Muscle layer of duodenum (tissue), 2 donors: Measurements from ENCODE around the gene ZNF189.
"Not testable (repeated sequence)": the region's sequence is repeated elsewhere in the genome, so short reads cannot be mapped to it uniquely, and the experiment has no call there.

Experiments
- H3K27ac ChIP-seq: one replicate; pipeline ENCODE4 v1.7.0; 2013; ENCODE audit warnings: mild to moderate bottlenecking, low read length
- H3K27me3 ChIP-seq: one replicate; pipeline ENCODE4 v1.7.0; 2013; ENCODE audit warnings: low read depth, mild to moderate bottlenecking, control low read depth, low read length
- H3K36me3 ChIP-seq, 2 donors: one replicate each; pipeline ENCODE4 v1.7.0; 2013; ENCODE audit warnings: low read length in 2 of 2, control low read depth in 1 of 2, mild to moderate bottlenecking in 1 of 2; ENCODE audit not compliant: insufficient read depth in 2 of 2, control insufficient read depth in 1 of 2
- H3K4me1 ChIP-seq, 2 donors: one replicate each; pipeline ENCODE4 v1.7.0; 2013; ENCODE audit warnings: low read length in 2 of 2, mild to moderate bottlenecking in 2 of 2, control low read depth in 1 of 2, moderate library complexity in 1 of 2; ENCODE audit not compliant: insufficient read depth in 2 of 2, control insufficient read depth in 1 of 2
- H3K4me3 ChIP-seq, 2 donors: one replicate each; pipeline ENCODE4 v1.7.0; 2013; ENCODE audit warnings: low read length in 2 of 2, low read depth in 1 of 2, mild to moderate bottlenecking in 1 of 2
- H3K9me3 ChIP-seq, 2 donors: one replicate each; pipeline ENCODE4 v1.7.0; 2013; ENCODE audit warnings: low read length in 2 of 2, control low read depth in 1 of 2, mild to moderate bottlenecking in 1 of 2; ENCODE audit not compliant: control insufficient read depth in 1 of 2
- donor health status: healthy.

Gene ZNF189

DNA sequence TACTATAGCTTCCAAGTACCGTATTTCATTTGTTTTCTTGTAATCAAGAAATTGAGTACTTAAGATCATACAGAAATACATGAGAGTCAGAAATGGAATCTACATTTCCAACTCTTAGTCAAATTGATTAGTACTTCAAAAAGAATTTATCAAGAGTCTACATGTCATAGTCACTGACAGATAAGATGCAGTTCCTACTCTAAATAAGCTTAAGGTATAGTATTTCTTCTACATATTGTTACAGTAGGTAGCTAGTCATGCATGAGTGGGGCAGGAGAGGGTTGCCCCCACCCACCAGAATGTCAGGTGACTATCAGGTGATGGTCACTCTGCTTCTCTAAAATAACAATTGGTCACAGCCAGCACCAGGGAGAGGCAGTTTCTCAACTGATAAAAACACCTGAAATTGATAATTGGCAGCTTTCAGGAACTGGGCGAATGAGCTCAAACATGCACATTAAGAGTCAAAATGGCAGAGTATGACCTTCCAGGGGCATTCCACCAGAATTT is 16.8 kb upstream of the ZNF189 start:
- H3K36me3 ChIP-seq, result no peaks in the 10 kb centered on the region
- no peaks in the 10 kb centered on the region for H3K4me1 ChIP-seq
- no peak overlapping the region for H3K4me3 ChIP-seq
- peaks cover 0 to 8% of the 10 kb centered on the region in 2 donors for H3K9me3 ChIP-seq
- no peaks in the 10 kb centered on the region for H3K27me3 ChIP-seq
- H3K27ac ChIP-seq, result no peak overlapping the region

DNA sequence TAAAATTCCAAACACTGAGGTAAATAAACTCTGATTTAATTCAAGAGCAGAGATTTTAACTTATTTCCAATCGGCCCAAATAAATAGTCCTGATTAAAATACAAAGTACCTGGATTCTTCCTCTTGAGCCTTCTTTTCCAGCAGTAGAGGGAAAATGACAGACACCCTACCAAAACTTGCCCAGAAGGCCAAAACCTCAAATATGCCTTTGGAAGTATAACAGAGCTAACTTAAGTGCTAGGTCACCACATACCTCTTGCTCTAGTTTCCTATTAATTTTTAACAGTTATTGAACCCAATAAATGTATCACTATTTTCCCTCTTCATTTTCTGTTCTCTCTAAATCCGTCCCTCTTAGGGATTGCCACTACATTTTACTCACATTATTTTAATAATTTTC is 15.3 kb upstream of the ZNF189 start:
- peaks cover 0 to 8% of the 10 kb centered on the region in 2 donors for H3K9me3 ChIP-seq
- H3K36me3 ChIP-seq, result no peaks in the 10 kb centered on the region
- H3K27ac ChIP-seq, result no peak overlapping the region
- no peaks in the 10 kb centered on the region for H3K4me1 ChIP-seq
- H3K4me3 ChIP-seq, result no peak overlapping the region
- no peaks in the 10 kb centered on the region for H3K27me3 ChIP-seq

DNA sequence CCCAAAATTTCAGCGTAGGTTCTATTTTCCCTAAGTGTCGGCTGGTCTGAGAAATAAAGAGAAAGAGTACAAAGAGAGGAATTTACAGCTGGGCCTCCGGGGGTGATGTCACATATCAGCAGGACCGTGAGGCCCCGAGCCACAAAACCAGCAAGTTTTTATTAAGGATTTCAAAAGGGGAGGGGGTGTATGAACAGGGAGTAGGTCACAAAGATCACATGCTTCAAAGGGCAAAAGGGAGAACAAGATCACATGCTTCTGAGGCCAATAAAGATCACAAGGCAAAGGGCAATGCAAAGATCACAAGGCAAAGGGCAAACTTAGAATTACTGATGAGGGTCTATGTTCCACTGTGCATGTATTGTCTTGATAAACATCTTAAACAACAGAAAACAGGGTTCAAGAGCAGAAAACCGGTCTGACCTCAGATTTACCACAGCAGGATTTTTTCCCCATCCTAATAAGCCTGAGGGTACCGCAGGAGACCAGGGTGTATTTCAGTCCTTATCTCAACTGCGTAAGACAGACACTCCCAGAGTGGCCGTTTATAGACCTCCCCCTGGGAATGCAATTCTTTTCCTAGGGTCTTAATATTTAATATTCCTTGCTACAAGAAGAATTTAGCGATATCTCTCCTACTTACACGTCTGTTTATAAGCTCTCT is 13.6 kb upstream of the ZNF189 start, which contains the start of gene BAAT:
Gene BAAT (minus strand): TSS at position 134 of the 664 bp plus-strand sequence. CDS start 13,602 bp downstream, outside the sequence.
- not testable (repeated sequence) for H3K4me3 ChIP-seq, H3K27ac ChIP-seq

GRCh38 chr9:101387871-101388506 is 10.7 kb upstream of the ZNF189 start:
- Histone ChIP-seq H3K4me3 (no peak overlapping the region), H3K9me3 (peaks cover 0 to 8% of the 10 kb centered on the region in 2 donors), H3K36me3 (peaks cover 8 to 21% of the 10 kb centered on the region in 2 donors), H3K27me3 (no peaks in the 10 kb centered on the region), H3K27ac (no peak overlapping the region), H3K4me1 (no peaks in the 10 kb centered on the region)

More for the DNA sequence above, 13.6 kb upstream of the ZNF189 start, which contains the start of gene BAAT:
- H3K36me3 ChIP-seq, H3K9me3 ChIP-seq, H3K27me3 ChIP-seq, H3K4me1 ChIP-seq: not testable (repeated sequence)

DNA sequence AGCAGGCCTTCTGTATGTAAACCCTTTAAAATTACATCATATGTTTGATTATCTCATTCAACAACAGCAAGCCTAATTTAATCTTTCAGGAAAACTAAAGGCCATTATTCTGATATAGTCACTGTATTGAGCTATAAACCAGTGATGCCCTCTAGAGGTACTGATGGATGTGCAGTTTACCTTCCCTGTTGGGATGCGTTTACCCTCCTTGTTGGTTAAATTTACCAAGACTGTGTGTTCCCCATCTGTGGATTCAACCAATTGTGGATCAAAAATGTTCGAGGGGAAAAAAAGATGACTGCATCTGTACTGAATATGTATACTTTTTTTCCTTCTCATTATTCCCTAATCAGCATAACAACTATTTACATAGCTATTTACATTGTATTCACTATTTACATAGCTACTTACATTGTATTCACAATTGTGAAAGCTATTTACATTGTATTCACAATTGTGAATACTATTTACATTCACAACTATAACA is 10.1 kb upstream of the ZNF189 start:
- H3K4me3 ChIP-seq, result no peak overlapping the region
- no peak overlapping the region for H3K27ac ChIP-seq
- H3K27me3 ChIP-seq, result no peaks in the 10 kb centered on the region
- H3K36me3 ChIP-seq, result peaks cover 10 to 21% of the 10 kb centered on the region in 2 donors
- H3K9me3 ChIP-seq, result peaks cover 0 to 8% of the 10 kb centered on the region in 2 donors
- no peaks in the 10 kb centered on the region for H3K4me1 ChIP-seq

DNA sequence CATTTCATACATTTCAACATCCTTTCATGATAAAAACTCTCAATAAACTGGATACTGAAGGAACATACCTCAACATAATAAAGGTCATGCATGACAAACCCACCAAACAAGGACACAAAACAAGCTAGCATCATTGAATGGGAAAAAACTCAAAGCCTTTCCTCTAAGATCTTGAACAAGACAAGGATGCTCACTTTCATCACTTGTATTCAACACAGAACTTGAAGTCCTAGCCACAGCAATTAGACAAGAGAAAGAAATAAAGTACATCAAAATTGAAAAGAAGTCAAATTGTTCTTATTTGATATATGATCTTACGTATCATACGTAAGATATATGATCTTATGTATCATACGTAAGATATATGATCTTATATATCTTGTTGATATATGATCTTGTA is 5.5 kb upstream of the ZNF189 start:
- Histone ChIP-seq H3K27me3 (no peaks in the 10 kb centered on the region), H3K4me1 (peaks cover 3 to 8% of the 10 kb centered on the region in 2 donors), H3K9me3 (no peaks in the 10 kb centered on the region), H3K4me3 (no peak overlapping the region), H3K27ac (no peak overlapping the region), H3K36me3 (peaks cover 18 to 21% of the 10 kb centered on the region in 2 donors)

- Histone ChIP-seq H3K27me3 (no peaks in the 10 kb centered on the region), H3K36me3 (peaks cover 12 to 15% of the 10 kb centered on the region in 2 donors), H3K27ac (no peak overlapping the region), H3K4me1 (peaks cover 5 to 12% of the 10 kb centered on the region in 2 donors), H3K4me3 (no peak overlapping the region), H3K9me3 (no peaks in the 10 kb centered on the region)
Observed at GRCh38 chr9:101394687-101395086, 4.0 kb upstream of the ZNF189 start.

- Histone ChIP-seq H3K27me3 (no peaks in the 10 kb centered on the region), H3K4me3 (peak overlapping the region; percentile 80 to 83), H3K9me3 (no peaks in the 10 kb centered on the region), H3K36me3 (peaks cover 28 to 34% of the 10 kb centered on the region in 2 donors), H3K27ac (peak overlapping the region; percentile 92), H3K4me1 (peaks cover 10 to 26% of the 10 kb centered on the region in 2 donors)
Observed at GRCh38 chr9:101397746-101398067, 944 bp upstream of the ZNF189 start.

- peak overlapping the region; percentile 96 for H3K27ac ChIP-seq
- H3K9me3 ChIP-seq, result peaks cover 7 to 12% of the 10 kb centered on the region in 2 donors
- H3K4me1 ChIP-seq, result peaks cover 10 to 26% of the 10 kb centered on the region in 2 donors
- peaks cover 42 to 43% of the 10 kb centered on the region in 2 donors for H3K36me3 ChIP-seq
- no peaks in the 10 kb centered on the region for H3K27me3 ChIP-seq
- H3K4me3 ChIP-seq, result peak overlapping the region; percentile 80 to 93
Observed at GRCh38 chr9:101398930-101399642, 435 bp downstream of the ZNF189 start.

- Histone ChIP-seq H3K9me3 (peaks cover 9 to 17% of the 10 kb centered on the region in 2 donors), H3K36me3 (peaks cover 46 to 47% of the 10 kb centered on the region in 2 donors), H3K27me3 (no peaks in the 10 kb centered on the region), H3K27ac (peak overlapping the region; percentile 96), H3K4me1 (peaks cover 10 to 26% of the 10 kb centered on the region in 2 donors), H3K4me3 (peak overlapping the region; percentile 80 to 93)
Observed at GRCh38 chr9:101399643-101399970, 956 bp downstream of the ZNF189 start.

GRCh38 chr9:101400120-101400519 is 1.5 kb downstream of the ZNF189 start:
- H3K36me3 ChIP-seq, result peaks cover 51 to 52% of the 10 kb centered on the region in 2 donors
- peak overlapping the region; percentile 80 to 93 for H3K4me3 ChIP-seq
- peaks cover 14 to 22% of the 10 kb centered on the region in 2 donors for H3K9me3 ChIP-seq
- no peaks in the 10 kb centered on the region for H3K27me3 ChIP-seq
- no peak overlapping the region for H3K27ac ChIP-seq
- H3K4me1 ChIP-seq, result peaks cover 10 to 26% of the 10 kb centered on the region in 2 donors
